GM20000 (cell line): ENCODE measurements around the gene FST.

Source experiments
- DNase-seq: peaks from one replicate; pipeline ENCODE4 v3.0.0; 2012; ENCODE audit warnings: low spot score
- TF ChIP-seq, protein P1 (sequence below): IDR thresholded peaks from 2 replicates; pipeline ENCODE4 v1.5.1; 2012; ENCODE audit warnings: mild to moderate bottlenecking, control low read depth; ENCODE audit errors: extremely low read depth, missing control alignments

FST gene

DNA sequence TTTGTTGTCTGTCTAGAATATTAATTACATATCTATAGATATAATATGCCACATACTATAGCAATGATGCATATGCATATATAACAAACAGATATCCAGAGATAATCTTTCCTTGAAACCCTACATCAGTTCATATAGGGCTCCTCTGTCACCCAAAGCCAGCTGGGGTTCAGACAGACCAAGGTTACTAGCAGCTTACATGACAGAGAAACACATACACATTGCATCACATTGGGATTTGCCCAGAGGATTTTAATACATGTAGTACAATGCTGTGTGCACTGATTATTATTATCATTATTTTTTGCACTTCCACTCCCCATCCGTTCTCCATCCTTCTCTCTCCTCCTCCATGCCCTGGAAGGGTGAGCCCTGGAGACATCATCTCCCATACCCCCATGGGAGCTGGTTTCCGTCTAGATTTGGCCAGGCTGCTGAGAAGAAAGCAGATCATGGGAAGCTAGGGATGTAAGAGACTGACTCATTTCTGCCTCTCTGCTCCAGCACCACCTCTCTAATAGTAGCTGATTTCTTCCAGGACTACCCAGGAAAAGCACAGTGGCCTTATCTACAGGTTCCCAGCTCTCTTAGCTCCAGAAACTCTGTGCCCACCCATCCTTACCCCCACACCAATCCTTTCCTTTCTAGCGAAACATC lies 23.3 kb downstream of the FST start:
- TF ChIP-seq, protein P1, sequence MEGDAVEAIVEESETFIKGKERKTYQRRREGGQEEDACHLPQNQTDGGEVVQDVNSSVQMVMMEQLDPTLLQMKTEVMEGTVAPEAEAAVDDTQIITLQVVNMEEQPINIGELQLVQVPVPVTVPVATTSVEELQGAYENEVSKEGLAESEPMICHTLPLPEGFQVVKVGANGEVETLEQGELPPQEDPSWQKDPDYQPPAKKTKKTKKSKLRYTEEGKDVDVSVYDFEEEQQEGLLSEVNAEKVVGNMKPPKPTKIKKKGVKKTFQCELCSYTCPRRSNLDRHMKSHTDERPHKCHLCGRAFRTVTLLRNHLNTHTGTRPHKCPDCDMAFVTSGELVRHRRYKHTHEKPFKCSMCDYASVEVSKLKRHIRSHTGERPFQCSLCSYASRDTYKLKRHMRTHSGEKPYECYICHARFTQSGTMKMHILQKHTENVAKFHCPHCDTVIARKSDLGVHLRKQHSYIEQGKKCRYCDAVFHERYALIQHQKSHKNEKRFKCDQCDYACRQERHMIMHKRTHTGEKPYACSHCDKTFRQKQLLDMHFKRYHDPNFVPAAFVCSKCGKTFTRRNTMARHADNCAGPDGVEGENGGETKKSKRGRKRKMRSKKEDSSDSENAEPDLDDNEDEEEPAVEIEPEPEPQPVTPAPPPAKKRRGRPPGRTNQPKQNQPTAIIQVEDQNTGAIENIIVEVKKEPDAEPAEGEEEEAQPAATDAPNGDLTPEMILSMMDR = no peak
- DNase-seq = no peak

DNA sequence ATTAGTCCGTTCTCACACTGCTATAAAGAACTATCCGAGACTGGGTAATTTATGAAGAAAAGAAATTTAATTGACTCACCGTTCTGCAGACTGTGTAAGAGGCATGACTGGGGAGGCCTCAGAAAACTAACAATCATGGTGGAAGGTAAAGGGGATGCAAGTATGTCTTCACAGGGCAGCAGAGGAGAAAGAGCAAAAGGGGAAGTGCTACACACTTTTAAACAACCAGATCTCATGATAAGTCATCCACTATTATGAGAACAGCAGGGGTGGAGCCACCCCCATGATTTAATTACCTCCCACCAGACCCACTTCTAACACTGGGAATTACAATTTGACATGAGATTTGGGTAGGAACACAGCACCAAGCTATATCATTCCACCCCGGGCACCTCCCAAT lies 26.6 kb downstream of the FST start:
- no peak for DNase-seq
- TF ChIP-seq, protein P1 = no peak

DNA sequence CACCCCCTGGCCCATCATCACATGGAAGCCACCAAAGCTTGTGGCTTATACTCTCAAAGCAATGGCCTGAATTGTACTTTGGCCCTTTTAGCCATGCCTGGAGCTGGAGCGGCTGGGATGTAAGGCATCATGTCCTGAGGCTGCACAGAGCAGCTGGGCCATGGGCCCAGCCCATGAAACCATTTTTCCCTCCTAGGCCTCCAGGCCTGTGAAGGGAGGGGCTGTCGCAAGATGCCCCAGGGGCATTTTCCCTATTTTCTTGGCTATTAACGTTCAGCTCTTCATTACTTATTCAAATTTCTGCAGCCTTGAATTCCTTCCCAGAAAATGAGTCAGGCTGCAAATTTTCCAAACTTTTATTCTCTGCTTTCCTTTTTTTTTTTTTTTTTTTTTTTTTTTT lies 27.7 kb downstream of the FST start:
- no peak for DNase-seq
- TF ChIP-seq, protein P1 = no peak

DNA sequence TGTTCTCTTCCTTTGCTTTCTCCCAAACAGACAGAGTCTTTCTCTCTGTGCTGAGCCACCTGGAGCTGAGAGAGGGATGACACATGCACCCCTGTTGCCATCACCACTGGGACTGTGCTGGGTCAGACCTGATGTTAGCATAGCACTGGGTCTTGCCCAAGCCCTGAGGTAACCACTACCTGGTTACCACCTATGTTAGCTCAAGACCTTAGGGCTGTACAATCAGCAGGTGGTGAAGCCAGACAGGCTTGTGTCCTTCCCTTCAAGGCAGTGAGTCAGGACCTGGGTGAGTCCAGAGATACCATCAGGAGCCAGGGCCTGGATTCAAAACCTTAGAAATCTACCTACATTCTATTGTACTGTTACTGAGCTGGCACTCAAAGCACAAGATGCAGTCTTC lies 32.1 kb downstream of the FST start:
- TF ChIP-seq, protein P1 = no peak
- no peak for DNase-seq

DNA sequence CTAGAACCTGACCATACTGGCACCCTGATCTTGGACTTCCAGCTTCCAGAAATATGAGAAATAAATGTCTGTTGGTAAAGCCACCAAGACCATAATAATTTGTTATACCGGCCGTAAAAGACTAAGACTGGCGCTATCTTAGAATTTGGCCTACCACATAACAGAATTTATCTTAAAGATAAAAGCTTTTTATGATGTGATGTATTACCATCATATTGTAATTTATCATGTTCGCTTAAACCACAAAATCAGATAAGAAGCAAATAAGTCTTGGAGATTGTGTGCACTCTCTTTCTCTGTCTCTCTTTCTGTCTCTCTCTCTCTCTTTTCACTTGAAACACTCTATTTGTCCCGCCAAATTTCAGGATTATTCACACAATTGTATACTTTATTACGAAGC lies 35.6 kb downstream of the FST start:
- TF ChIP-seq, protein P1 = no peak
- DNase-seq = no peak

DNA sequence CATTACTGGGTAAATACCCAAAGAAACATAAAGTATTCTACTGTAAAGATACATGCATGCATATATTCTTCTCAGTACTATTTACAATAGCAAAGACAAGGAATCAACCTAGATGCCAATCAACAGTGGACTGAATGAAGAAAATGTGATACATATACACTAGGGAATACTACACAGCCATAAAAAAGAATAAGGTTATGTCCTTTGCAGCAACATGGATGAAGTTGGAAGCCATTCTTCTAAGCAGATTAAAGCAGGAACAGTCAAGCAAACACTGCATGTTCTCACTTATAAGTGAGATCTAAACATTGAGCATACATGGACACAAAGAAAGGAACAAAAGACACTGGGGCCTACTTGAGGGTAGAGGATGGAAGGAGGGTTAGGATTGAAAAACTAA lies 40.4 kb downstream of the FST start:
- TF ChIP-seq, protein P1 = no peak
- no peak for DNase-seq
